ENCODE data around the gene PLEKHM2. TPM values are rescaled to one million over a fixed set of nuclear protein-coding genes. Genes with fewer than 3 reads are reported as not detected.

PLEKHM2 gene
- total RNA-seq, 1 donor from 2014 or later = 88.1 TPM

DNA sequence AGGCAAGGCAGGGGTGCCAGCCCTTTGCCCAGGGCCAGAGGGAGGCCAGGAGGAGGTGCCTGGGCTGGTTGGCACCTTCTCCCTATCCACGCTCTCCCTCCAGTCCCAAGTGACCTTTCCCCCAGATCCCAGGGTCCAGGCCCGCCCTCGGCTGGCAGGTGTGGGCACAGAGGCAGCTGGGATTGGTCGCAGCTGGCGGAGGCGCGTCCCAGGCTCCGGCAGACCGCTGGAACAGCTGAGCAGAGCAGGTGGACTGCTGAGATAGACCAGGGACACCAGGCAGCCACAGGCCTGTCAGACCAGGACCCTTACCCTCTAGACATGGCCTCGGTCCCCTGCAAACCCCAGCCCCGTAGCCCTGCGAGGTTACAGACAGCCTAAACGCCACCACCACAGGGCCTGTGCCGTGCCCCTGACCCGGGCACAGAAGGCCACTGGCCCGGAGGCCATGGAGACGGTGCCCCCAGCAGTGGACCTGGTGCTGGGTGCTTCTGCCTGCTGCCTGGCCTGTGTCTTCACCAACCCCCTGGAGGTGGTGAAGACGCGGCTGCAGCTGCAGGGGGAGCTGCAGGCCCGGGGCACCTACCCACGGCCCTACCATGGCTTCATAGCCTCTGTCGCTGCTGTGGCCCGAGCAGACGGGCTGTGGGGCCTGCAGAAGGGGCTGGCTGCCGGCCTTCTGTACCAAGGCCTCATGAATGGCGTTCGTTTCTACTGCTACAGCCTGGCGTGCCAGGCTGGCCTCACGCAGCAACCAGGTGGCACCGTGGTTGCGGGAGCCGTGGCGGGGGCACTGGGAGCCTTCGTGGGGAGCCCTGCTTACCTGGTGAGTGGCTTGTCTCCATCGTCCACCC is 52.1 kb downstream of the PLEKHM2 start, which contains the start of gene SLC25A34:
Gene SLC25A34, plus strand, starts transcription at position 221 of the 854 bp plus-strand sequence. Its CDS starts 228 bp downstream, at position 449.
- Mint-ChIP-seq H3K27ac (ENCODE audit: unreplicated experiment) (no peak within 1 kb of the TSS), H3K4me1 (ENCODE audit: unreplicated experiment) (peaks cover 5% of the 10 kb centered on the region), H3K27me3 (ENCODE audit: unreplicated experiment) (no peaks in the 10 kb centered on the region), H3K36me3 (ENCODE audit: unreplicated experiment) (peaks cover 5% of the 10 kb centered on the region), H3K9me3 (ENCODE audit: unreplicated experiment) (no peaks in the 10 kb centered on the region), H3K4me3 (ENCODE audit: unreplicated experiment) (no peak within 1 kb of the TSS)
- TF ChIP-seq, protein P1, sequence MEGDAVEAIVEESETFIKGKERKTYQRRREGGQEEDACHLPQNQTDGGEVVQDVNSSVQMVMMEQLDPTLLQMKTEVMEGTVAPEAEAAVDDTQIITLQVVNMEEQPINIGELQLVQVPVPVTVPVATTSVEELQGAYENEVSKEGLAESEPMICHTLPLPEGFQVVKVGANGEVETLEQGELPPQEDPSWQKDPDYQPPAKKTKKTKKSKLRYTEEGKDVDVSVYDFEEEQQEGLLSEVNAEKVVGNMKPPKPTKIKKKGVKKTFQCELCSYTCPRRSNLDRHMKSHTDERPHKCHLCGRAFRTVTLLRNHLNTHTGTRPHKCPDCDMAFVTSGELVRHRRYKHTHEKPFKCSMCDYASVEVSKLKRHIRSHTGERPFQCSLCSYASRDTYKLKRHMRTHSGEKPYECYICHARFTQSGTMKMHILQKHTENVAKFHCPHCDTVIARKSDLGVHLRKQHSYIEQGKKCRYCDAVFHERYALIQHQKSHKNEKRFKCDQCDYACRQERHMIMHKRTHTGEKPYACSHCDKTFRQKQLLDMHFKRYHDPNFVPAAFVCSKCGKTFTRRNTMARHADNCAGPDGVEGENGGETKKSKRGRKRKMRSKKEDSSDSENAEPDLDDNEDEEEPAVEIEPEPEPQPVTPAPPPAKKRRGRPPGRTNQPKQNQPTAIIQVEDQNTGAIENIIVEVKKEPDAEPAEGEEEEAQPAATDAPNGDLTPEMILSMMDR (IDR thresholded peaks at IDR 0.05) = no peak
- no peak for DNase-seq (ENCODE audit: extremely low spot score, unreplicated experiment)

DNA sequence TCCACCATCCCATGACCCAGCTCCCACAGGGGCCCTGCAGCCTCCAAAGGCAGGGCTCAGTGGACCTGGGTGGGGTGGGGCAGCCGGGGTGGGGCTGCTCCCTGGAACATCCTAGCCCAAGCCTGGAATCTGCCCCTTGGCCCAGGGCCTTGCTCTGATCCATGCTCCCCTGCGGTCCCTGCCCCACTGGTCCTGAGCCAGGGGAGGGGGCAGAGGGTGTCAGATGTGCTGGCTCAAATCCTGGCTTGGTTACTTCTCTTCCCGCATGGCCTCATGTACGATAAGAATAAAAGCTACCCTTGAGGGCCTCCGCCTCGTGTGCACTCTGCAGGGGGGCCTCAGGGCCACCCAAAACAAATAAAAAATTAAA is 52.8 kb downstream of the PLEKHM2 start:
- Mint-ChIP-seq H3K27ac (ENCODE audit: unreplicated experiment) (no peak overlapping the region), H3K4me3 (ENCODE audit: unreplicated experiment) (no peak overlapping the region), H3K36me3 (ENCODE audit: unreplicated experiment) (peaks cover 5% of the 10 kb centered on the region), H3K4me1 (ENCODE audit: unreplicated experiment) (peaks cover 9% of the 10 kb centered on the region), H3K9me3 (ENCODE audit: unreplicated experiment) (no peaks in the 10 kb centered on the region), H3K27me3 (ENCODE audit: unreplicated experiment) (no peaks in the 10 kb centered on the region)
- TF ChIP-seq, protein P1 (IDR thresholded peaks at IDR 0.05) = no peak
- no peak for DNase-seq (ENCODE audit: extremely low spot score, unreplicated experiment)

DNA sequence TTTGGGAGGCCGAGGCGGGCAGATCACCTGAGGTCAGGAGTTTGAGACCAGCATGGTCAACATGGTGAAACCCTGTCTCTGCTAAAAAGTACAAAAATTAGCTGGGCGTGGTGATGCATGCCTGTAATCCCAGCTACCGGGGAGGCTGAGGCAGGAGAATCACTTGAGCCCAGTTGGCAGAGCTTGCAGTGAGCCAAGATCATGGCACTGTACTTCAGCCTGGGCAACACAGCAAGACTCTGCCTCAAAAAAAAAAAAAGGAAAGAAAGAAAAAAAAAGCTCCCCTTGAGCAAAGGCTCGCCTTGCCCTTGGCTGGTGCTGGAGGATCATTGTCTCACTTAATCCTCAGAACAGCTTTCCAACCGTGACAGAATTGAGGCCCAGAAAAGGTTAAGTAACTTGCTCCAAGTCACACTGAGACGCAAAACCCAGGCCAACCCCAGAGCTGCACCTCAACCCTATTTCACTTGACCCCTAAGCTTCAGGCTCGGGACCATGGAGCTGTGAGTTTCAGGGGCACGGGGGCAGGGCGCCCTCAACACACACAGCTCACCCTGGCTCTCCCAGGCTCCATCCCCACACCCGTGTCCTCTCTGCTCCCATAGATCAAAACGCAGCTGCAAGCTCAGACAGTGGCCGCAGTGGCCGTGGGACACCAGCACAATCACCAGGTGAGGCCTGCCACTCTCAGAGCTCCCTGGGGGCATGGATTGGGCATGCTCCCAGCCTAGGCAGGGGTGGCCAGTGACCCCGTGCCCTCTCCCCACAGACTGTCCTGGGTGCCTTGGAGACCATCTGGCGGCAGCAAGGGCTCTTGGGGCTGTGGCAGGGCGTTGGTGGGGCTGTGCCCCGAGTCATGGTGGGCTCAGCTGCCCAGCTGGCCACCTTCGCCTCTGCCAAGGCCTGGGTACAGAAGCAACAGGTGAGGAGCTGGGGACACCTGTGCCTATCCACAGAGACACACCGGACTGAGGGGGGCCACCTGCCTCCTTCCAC is 53.5 kb downstream of the PLEKHM2 start:
- peaks cover 2% of the 10 kb centered on the region for H3K36me3 Mint-ChIP-seq (ENCODE audit: unreplicated experiment)
- no peak for DNase-seq (ENCODE audit: extremely low spot score, unreplicated experiment)
- TF ChIP-seq, protein P1 (IDR thresholded peaks at IDR 0.05) = no peak
- H3K4me1 Mint-ChIP-seq (ENCODE audit: unreplicated experiment) = peaks cover 9% of the 10 kb centered on the region
- H3K27me3 Mint-ChIP-seq (ENCODE audit: unreplicated experiment) = no peaks in the 10 kb centered on the region
- H3K4me3 Mint-ChIP-seq (ENCODE audit: unreplicated experiment) = no peak overlapping the region
- H3K27ac Mint-ChIP-seq (ENCODE audit: unreplicated experiment) = no peak overlapping the region
- no peaks in the 10 kb centered on the region for H3K9me3 Mint-ChIP-seq (ENCODE audit: unreplicated experiment)

DNA sequence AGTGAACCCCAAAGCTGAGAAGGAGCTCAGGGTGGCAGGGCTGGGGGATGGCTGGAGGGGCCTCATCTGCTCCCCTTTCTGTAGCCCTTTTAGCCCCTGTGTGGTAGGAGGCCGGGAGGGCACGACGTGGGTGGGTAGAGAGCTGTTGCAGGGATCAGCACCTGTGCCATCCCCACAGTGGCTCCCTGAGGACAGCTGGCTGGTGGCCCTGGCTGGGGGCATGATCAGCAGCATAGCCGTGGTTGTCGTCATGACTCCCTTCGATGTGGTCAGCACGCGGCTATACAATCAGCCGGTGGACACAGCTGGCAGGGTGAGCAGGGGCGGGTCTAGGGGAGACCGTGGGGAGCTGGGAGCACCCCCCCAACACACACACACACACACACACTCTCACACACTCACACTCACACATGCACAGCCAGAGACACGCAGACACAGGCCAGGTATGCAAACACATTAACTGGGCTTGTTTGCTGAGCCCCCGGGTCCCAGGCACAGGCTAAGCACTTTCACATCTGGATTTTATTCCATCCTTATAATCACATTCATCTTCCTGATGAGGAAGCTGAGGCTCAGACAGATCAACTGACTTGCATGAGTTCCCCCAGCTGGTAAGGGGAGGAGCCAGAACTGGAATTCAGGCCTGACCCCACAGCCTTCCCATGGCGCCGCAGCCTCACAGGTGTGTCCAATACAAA is 54.4 kb downstream of the PLEKHM2 start:
- no peak overlapping the region for H3K4me3 Mint-ChIP-seq (ENCODE audit: unreplicated experiment)

More for the DNA sequence above, 54.4 kb downstream of the PLEKHM2 start:
- no peak for DNase-seq (ENCODE audit: extremely low spot score, unreplicated experiment)
- Mint-ChIP-seq H3K36me3 (ENCODE audit: unreplicated experiment) (no peaks in the 10 kb centered on the region), H3K9me3 (ENCODE audit: unreplicated experiment) (no peaks in the 10 kb centered on the region), H3K27ac (ENCODE audit: unreplicated experiment) (no peak overlapping the region), H3K4me1 (ENCODE audit: unreplicated experiment) (peaks cover 9% of the 10 kb centered on the region), H3K27me3 (ENCODE audit: unreplicated experiment) (no peaks in the 10 kb centered on the region)
- TF ChIP-seq, protein P1 (IDR thresholded peaks at IDR 0.05) = no peak
